ENCODE data around the gene MTUS2.

The MTUS2 gene

GRCh38 chr13:29020314-29020713 is 200.2 kb downstream of the MTUS2 start:
- H3K27ac ChIP-seq, result no peak overlapping the region
- TF ChIP-seq CTCF (IDR thresholded peaks at IDR 0.05) (no peak), ZFX (IDR thresholded peaks at IDR 0.05; ENCODE audit: borderline replicate concordance) (no peak)

DNA sequence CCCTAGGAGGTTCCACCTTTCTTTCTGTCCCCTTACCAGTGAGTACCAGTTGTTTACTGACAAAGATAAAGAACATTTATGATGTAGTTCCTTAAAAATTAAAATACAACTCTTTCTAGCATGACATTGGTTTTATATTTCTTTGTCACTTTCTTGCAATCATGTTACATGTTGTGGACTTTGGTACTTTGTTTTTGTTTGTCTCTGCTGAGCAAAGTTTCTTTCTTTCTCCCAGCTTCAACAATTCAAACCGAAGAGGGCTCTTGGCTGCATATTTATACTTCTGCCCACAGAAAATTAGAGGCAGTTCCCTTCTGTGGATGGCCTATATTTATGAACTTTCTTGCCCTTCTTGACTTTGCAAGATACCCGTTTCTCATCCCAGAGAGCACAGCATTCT is 201.2 kb downstream of the MTUS2 start:
- no peak overlapping the region for H3K27ac ChIP-seq
- TF ChIP-seq ZFX (IDR thresholded peaks at IDR 0.05; ENCODE audit: borderline replicate concordance), result no peak
- no peak for TF ChIP-seq CTCF (IDR thresholded peaks at IDR 0.05)

- no peak overlapping the region for H3K27ac ChIP-seq
- no peak for TF ChIP-seq CTCF (IDR thresholded peaks at IDR 0.05)
- no peak for TF ChIP-seq ZFX (IDR thresholded peaks at IDR 0.05; ENCODE audit: borderline replicate concordance)
These were observed 201.6 kb downstream of the MTUS2 start for GRCh38 chr13:29021717-29022116.

DNA sequence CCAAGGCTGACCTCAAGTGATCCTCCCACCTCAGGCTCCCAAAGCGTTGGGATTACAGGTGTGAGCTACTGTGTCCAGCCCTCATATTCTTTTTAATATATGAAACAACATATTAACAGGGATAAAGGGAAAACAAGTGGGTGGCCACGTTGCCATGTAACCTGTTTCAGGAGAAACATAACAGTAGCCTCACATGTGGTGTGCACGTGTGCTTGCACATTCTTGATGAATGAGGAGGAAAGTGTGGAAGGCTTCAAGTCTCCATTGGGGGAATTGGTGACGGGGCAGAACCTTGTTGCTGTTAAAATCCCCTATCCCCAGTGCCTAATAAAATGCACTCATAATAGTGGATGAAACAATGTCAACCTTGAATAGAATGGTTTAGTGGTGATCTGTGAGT is 202.3 kb downstream of the MTUS2 start:
- no peak for TF ChIP-seq ZFX (IDR thresholded peaks at IDR 0.05; ENCODE audit: borderline replicate concordance)
- TF ChIP-seq CTCF (IDR thresholded peaks at IDR 0.05), result no peak
- no peak overlapping the region for H3K27ac ChIP-seq

- TF ChIP-seq ZFX (IDR thresholded peaks at IDR 0.05; ENCODE audit: borderline replicate concordance), result no peak
- TF ChIP-seq CTCF (IDR thresholded peaks at IDR 0.05), result no peak
These were observed 202.8 kb downstream of the MTUS2 start for GRCh38 chr13:29022968-29023367.

DNA sequence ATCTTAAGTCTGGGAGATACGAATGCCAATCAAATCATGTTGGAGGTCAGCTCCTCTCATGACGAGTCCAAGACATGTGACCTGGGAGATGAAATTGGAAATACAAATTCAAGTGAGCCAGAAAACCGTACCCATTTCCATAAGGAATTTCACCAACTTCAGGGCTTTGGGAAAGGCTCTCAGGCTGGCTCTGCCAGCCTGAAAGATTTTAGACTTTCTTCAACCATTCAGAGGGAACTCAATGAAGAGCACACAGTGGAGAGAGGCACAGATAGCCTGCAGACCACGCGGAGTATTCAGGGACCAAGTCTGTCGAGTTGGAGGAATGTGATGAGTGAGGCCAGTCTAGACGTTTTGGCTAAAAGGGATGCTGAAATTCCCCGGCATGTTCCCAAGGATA is 204.6 kb downstream of the MTUS2 start:
- no peak overlapping the region for H3K27ac ChIP-seq
- TF ChIP-seq ZFX (IDR thresholded peaks at IDR 0.05; ENCODE audit: borderline replicate concordance) (no peak), CTCF (IDR thresholded peaks at IDR 0.05) (no peak)

More at GRCh38 chr13:29022968-29023367, 202.8 kb downstream of the MTUS2 start:
- H3K27ac ChIP-seq, result no peak overlapping the region

DNA sequence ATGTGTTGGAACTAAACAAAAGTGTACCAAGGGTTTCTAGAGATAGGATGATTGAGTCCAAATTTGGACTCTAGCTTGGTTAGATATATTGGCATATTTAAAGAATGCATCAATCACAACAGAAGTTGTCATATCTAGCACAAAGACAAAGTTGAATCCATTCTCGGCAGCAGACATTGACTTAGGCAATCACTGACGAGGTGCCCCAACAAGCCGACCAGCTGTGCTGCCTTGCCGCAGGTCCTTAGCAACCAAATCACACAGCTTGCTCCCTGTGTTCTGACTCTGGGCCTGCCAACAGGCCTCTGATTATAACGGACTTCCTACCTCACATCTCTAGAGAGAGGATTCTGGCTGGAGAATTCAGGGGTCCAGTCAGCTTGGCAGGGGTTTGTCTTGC is 208.7 kb downstream of the MTUS2 start:
- TF ChIP-seq CTCF (IDR thresholded peaks at IDR 0.05), result no peak
- TF ChIP-seq ZFX (IDR thresholded peaks at IDR 0.05; ENCODE audit: borderline replicate concordance), result no peak
- H3K27ac ChIP-seq, result no peak overlapping the region

All from 22Rv1 (cell line).